SK-N-SH treated with all-trans-retinoic acid at 6 μM for 48 hours (cell line): ENCODE results near the gene PDE9A.

Experiments
- ARNTL ChIP-seq: fragments of 450-650 bp; formaldehyde crosslinking; IDR thresholded peaks from 2 replicates; pipeline ENCODE4 v1.5.0; 2020; ENCODE audit warnings: low read depth, mild to moderate bottlenecking, moderate library complexity, borderline replicate concordance
- SNAI2 ChIP-seq: fragments of 250-450 bp; sonication (Bioruptor Pico); IDR thresholded peaks from 2 replicates; pipeline ENCODE4 v1.5.0; 2020; ENCODE audit warnings: mild to moderate bottlenecking, moderate library complexity
- TCF4 ChIP-seq: fragments of 250-450 bp; sonication (Bioruptor Pico); IDR thresholded peaks from 2 replicates; pipeline ENCODE4 v1.8.0; 2021; ENCODE audit warnings: mild to moderate bottlenecking, moderate library complexity, borderline replicate concordance
- ZC3H10 ChIP-seq: fragments of 250-450 bp; sonication (Bioruptor Pico); IDR thresholded peaks from 2 replicates; pipeline ENCODE4 v1.5.1; 2021; ENCODE audit warnings: mild to moderate bottlenecking, moderate library complexity
- ZFP3 ChIP-seq: fragments of 250-450 bp; sonication (Bioruptor Pico); IDR thresholded peaks from 2 replicates; pipeline ENCODE4 v1.5.0; 2020; ENCODE audit warnings: mild to moderate bottlenecking, moderate library complexity
- ZFP30 ChIP-seq: fragments of 450-650 bp; formaldehyde crosslinking; IDR thresholded peaks from 2 replicates; pipeline ENCODE4 v1.5.0; 2022; ENCODE audit warnings: mild to moderate bottlenecking, moderate library complexity
- ZNF565 ChIP-seq: fragments of 450-650 bp; formaldehyde crosslinking; conservative IDR thresholded peaks from 2 replicates; pipeline ENCODE4 v1.5.0; 2020; ENCODE audit warnings: low read depth, mild to moderate bottlenecking, moderate library complexity
- ZNF70 ChIP-seq: fragments of 450-650 bp; formaldehyde crosslinking; IDR thresholded peaks from 2 replicates; pipeline ENCODE4 v1.5.0; 2020; ENCODE audit warnings: mild to moderate bottlenecking, moderate library complexity
- ZNF8 ChIP-seq: fragments of 450-650 bp; formaldehyde crosslinking; IDR thresholded peaks from 2 replicates; pipeline ENCODE4 v1.5.0; 2020; ENCODE audit warnings: mild to moderate bottlenecking, moderate library complexity
- TF ChIP-seq, protein P1 (sequence below): fragments of 250-450 bp; sonication (Bioruptor Pico); IDR thresholded peaks from 2 replicates; pipeline ENCODE4 v1.5.0; 2020; ENCODE audit warnings: mild to moderate bottlenecking, moderate library complexity
- TF ChIP-seq, protein P2 (sequence below): fragments of 250-450 bp; sonication (Bioruptor Pico); IDR thresholded peaks from 2 replicates; pipeline ENCODE4 v1.5.1; 2020; ENCODE audit warnings: low read depth, mild to moderate bottlenecking, moderate library complexity
- TF ChIP-seq, protein P3 (sequence below): fragments of 250-450 bp; sonication (Bioruptor Pico); IDR thresholded peaks from 2 replicates; pipeline ENCODE4 v1.5.1; 2021; ENCODE audit warnings: mild to moderate bottlenecking, moderate library complexity

DNA sequence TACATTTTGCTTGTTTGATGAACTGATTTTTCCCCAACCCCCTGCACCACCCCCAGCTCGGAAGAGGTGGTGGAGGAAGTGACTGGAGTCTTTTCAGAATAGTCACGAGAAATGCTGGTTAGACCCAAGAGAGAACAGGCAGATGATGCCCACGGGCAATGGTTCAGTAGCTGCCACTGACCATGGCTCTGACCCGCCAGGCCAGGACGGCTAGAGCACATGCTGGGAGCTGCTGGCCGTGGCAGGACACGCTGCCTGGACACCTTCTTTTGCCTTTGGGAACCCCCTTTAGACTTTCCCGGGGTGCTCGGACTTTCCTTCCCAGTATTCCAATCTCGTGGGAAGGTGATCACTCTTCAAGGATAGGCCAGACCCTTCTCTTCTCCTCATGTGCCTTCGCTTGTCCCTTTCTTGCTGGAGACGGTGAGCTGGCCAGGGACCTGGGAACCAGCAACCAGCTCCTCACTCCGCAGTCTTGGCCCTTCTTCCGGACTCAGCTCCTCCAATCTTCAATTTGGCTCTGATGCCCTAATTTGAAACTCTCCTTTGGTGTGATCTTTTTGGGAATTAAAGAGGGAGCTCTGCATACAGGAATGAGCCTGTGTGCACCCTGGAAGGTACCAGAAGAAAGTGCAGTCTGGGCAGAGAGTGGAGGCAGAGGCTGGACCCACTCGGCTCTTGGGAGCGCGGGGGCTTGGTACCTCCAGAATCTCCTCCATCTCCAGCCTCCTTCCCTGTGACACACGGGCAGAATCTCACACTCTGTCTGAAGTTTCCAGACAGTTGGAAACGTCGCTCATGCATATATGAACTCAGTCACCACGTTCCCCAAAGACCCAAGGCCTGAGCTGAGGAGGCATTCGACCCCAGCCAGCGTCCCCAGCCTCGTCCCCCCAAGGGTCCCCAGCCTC, 4.0 kb upstream of the PDE9A start:
- TF ChIP-seq ZC3H10 (CRISPR knock-in tag): no peak
- no peak for TF ChIP-seq TCF4 (CRISPR knock-in tag)
- TF ChIP-seq ZNF565 (CRISPR knock-in tag): no peak
- no peak for TF ChIP-seq SNAI2
- no peak for TF ChIP-seq ZFP3 (CRISPR knock-in tag)
- no peak for TF ChIP-seq ZNF70 (CRISPR knock-in tag)
- TF ChIP-seq ARNTL (CRISPR knock-in tag): no peak
- TF ChIP-seq ZFP30 (CRISPR knock-in tag): no peak
- TF ChIP-seq, protein P1, sequence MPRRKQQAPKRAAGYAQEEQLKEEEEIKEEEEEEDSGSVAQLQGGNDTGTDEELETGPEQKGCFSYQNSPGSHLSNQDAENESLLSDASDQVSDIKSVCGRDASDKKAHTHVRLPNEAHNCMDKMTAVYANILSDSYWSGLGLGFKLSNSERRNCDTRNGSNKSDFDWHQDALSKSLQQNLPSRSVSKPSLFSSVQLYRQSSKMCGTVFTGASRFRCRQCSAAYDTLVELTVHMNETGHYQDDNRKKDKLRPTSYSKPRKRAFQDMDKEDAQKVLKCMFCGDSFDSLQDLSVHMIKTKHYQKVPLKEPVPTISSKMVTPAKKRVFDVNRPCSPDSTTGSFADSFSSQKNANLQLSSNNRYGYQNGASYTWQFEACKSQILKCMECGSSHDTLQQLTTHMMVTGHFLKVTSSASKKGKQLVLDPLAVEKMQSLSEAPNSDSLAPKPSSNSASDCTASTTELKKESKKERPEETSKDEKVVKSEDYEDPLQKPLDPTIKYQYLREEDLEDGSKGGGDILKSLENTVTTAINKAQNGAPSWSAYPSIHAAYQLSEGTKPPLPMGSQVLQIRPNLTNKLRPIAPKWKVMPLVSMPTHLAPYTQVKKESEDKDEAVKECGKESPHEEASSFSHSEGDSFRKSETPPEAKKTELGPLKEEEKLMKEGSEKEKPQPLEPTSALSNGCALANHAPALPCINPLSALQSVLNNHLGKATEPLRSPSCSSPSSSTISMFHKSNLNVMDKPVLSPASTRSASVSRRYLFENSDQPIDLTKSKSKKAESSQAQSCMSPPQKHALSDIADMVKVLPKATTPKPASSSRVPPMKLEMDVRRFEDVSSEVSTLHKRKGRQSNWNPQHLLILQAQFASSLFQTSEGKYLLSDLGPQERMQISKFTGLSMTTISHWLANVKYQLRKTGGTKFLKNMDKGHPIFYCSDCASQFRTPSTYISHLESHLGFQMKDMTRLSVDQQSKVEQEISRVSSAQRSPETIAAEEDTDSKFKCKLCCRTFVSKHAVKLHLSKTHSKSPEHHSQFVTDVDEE (CRISPR knock-in tag): no peak
- no peak for TF ChIP-seq ZNF8 (CRISPR knock-in tag)
- TF ChIP-seq, protein P2, sequence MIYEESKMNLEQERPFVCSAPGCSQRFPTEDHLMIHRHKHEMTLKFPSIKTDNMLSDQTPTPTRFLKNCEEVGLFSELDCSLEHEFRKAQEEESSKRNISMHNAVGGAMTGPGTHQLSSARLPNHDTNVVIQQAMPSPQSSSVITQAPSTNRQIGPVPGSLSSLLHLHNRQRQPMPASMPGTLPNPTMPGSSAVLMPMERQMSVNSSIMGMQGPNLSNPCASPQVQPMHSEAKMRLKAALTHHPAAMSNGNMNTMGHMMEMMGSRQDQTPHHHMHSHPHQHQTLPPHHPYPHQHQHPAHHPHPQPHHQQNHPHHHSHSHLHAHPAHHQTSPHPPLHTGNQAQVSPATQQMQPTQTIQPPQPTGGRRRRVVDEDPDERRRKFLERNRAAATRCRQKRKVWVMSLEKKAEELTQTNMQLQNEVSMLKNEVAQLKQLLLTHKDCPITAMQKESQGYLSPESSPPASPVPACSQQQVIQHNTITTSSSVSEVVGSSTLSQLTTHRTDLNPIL (CRISPR knock-in tag): no peak
- TF ChIP-seq, protein P3, sequence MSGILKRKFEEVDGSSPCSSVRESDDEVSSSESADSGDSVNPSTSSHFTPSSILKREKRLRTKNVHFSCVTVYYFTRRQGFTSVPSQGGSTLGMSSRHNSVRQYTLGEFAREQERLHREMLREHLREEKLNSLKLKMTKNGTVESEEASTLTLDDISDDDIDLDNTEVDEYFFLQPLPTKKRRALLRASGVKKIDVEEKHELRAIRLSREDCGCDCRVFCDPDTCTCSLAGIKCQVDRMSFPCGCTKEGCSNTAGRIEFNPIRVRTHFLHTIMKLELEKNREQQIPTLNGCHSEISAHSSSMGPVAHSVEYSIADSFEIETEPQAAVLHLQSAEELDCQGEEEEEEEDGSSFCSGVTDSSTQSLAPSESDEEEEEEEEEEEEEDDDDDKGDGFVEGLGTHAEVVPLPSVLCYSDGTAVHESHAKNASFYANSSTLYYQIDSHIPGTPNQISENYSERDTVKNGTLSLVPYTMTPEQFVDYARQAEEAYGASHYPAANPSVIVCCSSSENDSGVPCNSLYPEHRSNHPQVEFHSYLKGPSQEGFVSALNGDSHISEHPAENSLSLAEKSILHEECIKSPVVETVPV (CRISPR knock-in tag): no peak
